ENCODE measurements around the gene CTIF.
A peak's percentile ranks its signal among the peaks of the same experiment; 100 is the strongest.

CTIF gene

DNA sequence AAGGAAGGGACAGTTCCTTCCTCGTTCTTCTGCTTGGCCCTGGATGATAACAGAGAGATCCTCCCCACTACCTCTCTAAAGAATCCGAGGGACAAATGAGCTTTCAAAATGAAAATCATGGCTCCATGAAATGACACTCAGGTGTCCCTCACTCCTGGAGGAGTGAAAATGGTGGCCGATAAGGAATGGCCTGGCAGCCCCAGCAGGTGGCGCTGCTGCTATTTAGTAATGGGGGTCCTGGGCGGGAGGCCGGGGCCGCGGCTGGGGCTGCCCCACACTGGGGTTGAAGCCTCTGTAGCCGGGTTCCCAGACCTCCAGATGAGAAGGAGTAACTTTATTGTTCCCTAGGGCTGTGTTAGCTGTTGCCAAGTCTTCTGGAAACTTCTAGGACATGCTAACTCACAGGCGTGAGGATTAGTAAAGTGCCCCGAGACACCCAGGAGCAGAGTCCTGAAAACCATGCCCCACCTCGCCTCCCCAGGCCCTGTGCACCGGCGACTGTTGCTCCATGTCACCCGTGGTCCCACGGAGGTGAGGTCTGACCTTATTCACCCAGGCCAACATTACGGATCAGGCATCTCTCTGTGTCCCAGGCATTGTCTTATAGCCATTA lies 138.0 kb downstream of the CTIF start:
- H3K9ac ChIP-seq (ENCODE audit: low read length) = no peak overlapping the region
- DNase-seq = peak; percentile 64
- no peak overlapping the region for H2AFZ ChIP-seq (ENCODE audit: low read length)
- TF ChIP-seq, protein P1, sequence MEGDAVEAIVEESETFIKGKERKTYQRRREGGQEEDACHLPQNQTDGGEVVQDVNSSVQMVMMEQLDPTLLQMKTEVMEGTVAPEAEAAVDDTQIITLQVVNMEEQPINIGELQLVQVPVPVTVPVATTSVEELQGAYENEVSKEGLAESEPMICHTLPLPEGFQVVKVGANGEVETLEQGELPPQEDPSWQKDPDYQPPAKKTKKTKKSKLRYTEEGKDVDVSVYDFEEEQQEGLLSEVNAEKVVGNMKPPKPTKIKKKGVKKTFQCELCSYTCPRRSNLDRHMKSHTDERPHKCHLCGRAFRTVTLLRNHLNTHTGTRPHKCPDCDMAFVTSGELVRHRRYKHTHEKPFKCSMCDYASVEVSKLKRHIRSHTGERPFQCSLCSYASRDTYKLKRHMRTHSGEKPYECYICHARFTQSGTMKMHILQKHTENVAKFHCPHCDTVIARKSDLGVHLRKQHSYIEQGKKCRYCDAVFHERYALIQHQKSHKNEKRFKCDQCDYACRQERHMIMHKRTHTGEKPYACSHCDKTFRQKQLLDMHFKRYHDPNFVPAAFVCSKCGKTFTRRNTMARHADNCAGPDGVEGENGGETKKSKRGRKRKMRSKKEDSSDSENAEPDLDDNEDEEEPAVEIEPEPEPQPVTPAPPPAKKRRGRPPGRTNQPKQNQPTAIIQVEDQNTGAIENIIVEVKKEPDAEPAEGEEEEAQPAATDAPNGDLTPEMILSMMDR (IDR thresholded peaks at IDR 0.05; ENCODE audit: low read length) = peak; percentile 87
- TF ChIP-seq EZH2 (optimal IDR thresholded peaks at IDR 0.05; ENCODE audit: low read depth, low read length) = no peak
- H4K20me1 ChIP-seq (ENCODE audit: insufficient read depth, low read length) = no peaks in the 10 kb centered on the region
- no peak overlapping the region for H3K4me3 ChIP-seq (ENCODE audit: low read length)
- H3K9me3 ChIP-seq (replicated peaks; ENCODE audit: insufficient read depth, low read length) = no peaks in the 10 kb centered on the region
- H3K27me3 ChIP-seq (replicated peaks; ENCODE audit: insufficient read depth, low read length) = no peaks in the 10 kb centered on the region
- H3F3A ChIP-seq (ENCODE audit: insufficient read depth, low read length) = no peaks in the 10 kb centered on the region
- no peak overlapping the region for H3K27ac ChIP-seq (ENCODE audit: low read length)
- H3K79me2 ChIP-seq (ENCODE audit: low read length) = no peaks in the 10 kb centered on the region
- no peaks in the 10 kb centered on the region for H3K36me3 ChIP-seq (replicated peaks; ENCODE audit: insufficient read depth, low read length)
- peaks cover 4% of the 10 kb centered on the region; the same call in 1 of the 2 replicates for H3K4me1 ChIP-seq (ENCODE audit: low read length)
- no peak overlapping the region for H3K4me2 ChIP-seq (ENCODE audit: low read depth, low read length)
- H3K9me2 ChIP-seq (replicated peaks; ENCODE audit: insufficient read depth, low read length) = no peaks in the 10 kb centered on the region

GRCh38 chr18:48678237-48679115 lies 139.6 kb downstream of the CTIF start:
- Histone ChIP-seq H3K79me2 (ENCODE audit: low read length) (no peaks in the 10 kb centered on the region), H3K36me3 (replicated peaks; ENCODE audit: insufficient read depth, low read length) (no peaks in the 10 kb centered on the region), H3K27me3 (replicated peaks; ENCODE audit: insufficient read depth, low read length) (no peaks in the 10 kb centered on the region), H2AFZ (ENCODE audit: low read length) (no peak overlapping the region), H3K4me1 (ENCODE audit: low read length) (peaks cover 4% of the 10 kb centered on the region; the same call in 1 of the 2 replicates), H3K9me2 (replicated peaks; ENCODE audit: insufficient read depth, low read length) (no peaks in the 10 kb centered on the region), H3K9ac (ENCODE audit: low read length) (no peak overlapping the region), H3K27ac (ENCODE audit: low read length) (no peak overlapping the region), H3K4me2 (ENCODE audit: low read depth, low read length) (no peak overlapping the region), H4K20me1 (ENCODE audit: insufficient read depth, low read length) (no peaks in the 10 kb centered on the region), H3F3A (ENCODE audit: insufficient read depth, low read length) (no peaks in the 10 kb centered on the region), H3K9me3 (replicated peaks; ENCODE audit: insufficient read depth, low read length) (no peaks in the 10 kb centered on the region), H3K4me3 (ENCODE audit: low read length) (no peak overlapping the region)
- no peak for DNase-seq
- TF ChIP-seq EZH2phosphoT487 (IDR thresholded peaks at IDR 0.05; ENCODE audit: low read length) = no peak
- TF ChIP-seq, protein P1 (IDR thresholded peaks at IDR 0.05; ENCODE audit: low read length) = no peak
- TF ChIP-seq EZH2 (optimal IDR thresholded peaks at IDR 0.05; ENCODE audit: low read depth, low read length) = no peak

DNA sequence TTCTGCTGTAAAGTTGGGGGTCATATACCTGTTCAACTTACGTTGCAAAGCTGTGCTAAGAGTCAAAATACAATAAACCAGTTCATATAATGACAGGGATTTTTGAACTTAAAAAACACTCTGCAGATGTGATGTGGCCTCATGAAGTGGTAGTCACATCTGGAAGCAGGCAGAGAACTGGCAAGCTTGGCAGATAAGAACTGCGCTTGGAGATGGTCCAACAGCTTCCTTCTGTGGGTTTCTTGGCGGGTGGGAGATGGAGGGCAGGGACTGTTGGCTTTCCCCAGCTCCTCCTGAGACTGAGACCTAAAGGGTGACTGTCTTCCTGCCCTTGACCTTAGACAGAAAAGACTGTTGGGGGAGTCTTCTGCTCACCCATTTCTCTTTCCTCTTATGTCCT lies 140.4 kb downstream of the CTIF start:
- no peaks in the 10 kb centered on the region for H3K79me2 ChIP-seq (ENCODE audit: low read length)
- no peak overlapping the region for H3K4me2 ChIP-seq (ENCODE audit: low read depth, low read length)
- H3K9ac ChIP-seq (ENCODE audit: low read length) = no peak overlapping the region
- H3K9me3 ChIP-seq (replicated peaks; ENCODE audit: insufficient read depth, low read length) = no peaks in the 10 kb centered on the region
- no peak overlapping the region for H2AFZ ChIP-seq (ENCODE audit: low read length)
- H3K27ac ChIP-seq (ENCODE audit: low read length) = no peak overlapping the region
- H3K36me3 ChIP-seq (replicated peaks; ENCODE audit: insufficient read depth, low read length) = no peaks in the 10 kb centered on the region
- no peaks in the 10 kb centered on the region for H4K20me1 ChIP-seq (ENCODE audit: insufficient read depth, low read length)
- H3K4me1 ChIP-seq (ENCODE audit: low read length) = peaks cover 4% of the 10 kb centered on the region; the same call in 1 of the 2 replicates
- H3F3A ChIP-seq (ENCODE audit: insufficient read depth, low read length) = no peaks in the 10 kb centered on the region
- H3K9me2 ChIP-seq (replicated peaks; ENCODE audit: insufficient read depth, low read length) = no peaks in the 10 kb centered on the region
- TF ChIP-seq, protein P1 (IDR thresholded peaks at IDR 0.05; ENCODE audit: low read length) = no peak
- TF ChIP-seq EZH2 (optimal IDR thresholded peaks at IDR 0.05; ENCODE audit: low read depth, low read length) = no peak
- no peak for TF ChIP-seq EZH2phosphoT487 (IDR thresholded peaks at IDR 0.05; ENCODE audit: low read length)
- H3K27me3 ChIP-seq (replicated peaks; ENCODE audit: insufficient read depth, low read length) = no peaks in the 10 kb centered on the region
- H3K4me3 ChIP-seq (ENCODE audit: low read length) = no peak overlapping the region
- no peak for DNase-seq

Data from MM.1S (cell line).